HEK293 (cell line): Measurements from ENCODE around the gene TMUB1.

Source experiments
- KLF9 ChIP-seq: fragments of 450-650 bp; formaldehyde crosslinking; IDR thresholded peaks from 2 replicates; pipeline ENCODE4 v1.5.1; 2016; ENCODE audit warnings: missing biosample characterization, missing genetic modification characterization, low read depth
- ZBTB8A ChIP-seq: fragments of 450-650 bp; formaldehyde crosslinking; IDR thresholded peaks from 2 replicates; pipeline ENCODE4 v1.5.1; 2016; ENCODE audit warnings: missing biosample characterization, missing genetic modification characterization
- ZNF239 ChIP-seq: fragments of 450-650 bp; formaldehyde crosslinking; IDR thresholded peaks from 2 replicates; pipeline ENCODE4 v1.5.1; 2016; ENCODE audit warnings: missing biosample characterization, missing genetic modification characterization
- ZNF391 ChIP-seq: fragments of 450-650 bp; formaldehyde crosslinking; IDR thresholded peaks from 2 replicates; pipeline ENCODE4 v1.5.1; 2016; ENCODE audit warnings: low read depth, missing biosample characterization, missing genetic modification characterization, borderline replicate concordance
- ZNF707 ChIP-seq: fragments of 450-650 bp; formaldehyde crosslinking; IDR thresholded peaks from 2 replicates; pipeline ENCODE4 v1.5.1; 2016; ENCODE audit warnings: missing biosample characterization, missing genetic modification characterization

DNA sequence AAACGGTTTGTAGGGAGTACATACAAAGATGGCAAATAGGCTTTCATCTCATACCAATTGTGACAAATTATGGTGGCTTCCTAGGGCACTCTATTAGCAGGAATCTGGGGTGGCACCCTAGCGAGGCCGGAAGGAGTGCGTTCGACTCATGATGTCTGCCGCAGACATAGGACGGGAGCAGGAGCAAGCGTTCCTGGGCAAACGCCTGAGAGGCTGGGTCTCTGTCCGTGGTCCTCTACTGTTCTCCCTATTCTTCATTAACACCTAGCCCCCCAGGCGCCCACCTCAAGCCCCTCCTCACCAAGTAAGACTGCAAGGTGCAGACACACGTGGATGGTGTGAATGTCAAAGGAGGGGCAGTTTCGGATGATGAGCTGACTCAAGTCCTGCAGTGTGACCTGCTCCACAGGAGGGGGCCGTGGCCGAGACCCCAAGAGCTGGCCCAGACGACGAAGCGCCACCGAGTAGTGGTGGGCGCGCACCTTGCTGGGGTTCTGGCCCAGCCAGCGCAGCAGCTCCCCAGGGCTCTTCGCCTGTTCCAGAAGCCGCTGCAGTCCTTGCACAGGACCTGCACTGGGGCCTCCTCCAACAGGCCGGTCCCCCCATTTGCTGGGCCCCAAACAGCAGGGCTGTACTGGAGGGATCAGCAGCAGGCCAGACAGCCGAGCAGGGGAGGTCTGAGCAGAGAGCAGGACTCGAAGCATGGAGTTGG lies 3.9 kb downstream of the TMUB1 start:
- TF ChIP-seq ZBTB8A, result no peak
- no peak for TF ChIP-seq KLF9 (tag by site-specific recombination)
- no peak for TF ChIP-seq ZNF391 (tag by site-specific recombination)
- TF ChIP-seq ZNF239 (tag by site-specific recombination), result no peak
- no peak for TF ChIP-seq ZNF707 (tag by site-specific recombination)
